ENCODE measurements around the gene DYSF.

- TF ChIP-seq CTCF (IDR thresholded peaks at IDR 0.05) (no peak), EZH2 (IDR thresholded peaks at IDR 0.05; ENCODE audit: borderline replicate concordance, insufficient read depth, low read depth, low read length, poor library complexity, severe bottlenecking) (no peak)
These were observed 210.8 kb downstream of the DYSF start for GRCh38 chr2:71664161-71664560.

Data from B cell (primary cell).